ENCODE measurements around the gene HS1BP3. TPM values are rescaled to one million over a fixed set of nuclear protein-coding genes. Genes with fewer than 3 reads are reported as not detected.

HS1BP3 gene, protein sequence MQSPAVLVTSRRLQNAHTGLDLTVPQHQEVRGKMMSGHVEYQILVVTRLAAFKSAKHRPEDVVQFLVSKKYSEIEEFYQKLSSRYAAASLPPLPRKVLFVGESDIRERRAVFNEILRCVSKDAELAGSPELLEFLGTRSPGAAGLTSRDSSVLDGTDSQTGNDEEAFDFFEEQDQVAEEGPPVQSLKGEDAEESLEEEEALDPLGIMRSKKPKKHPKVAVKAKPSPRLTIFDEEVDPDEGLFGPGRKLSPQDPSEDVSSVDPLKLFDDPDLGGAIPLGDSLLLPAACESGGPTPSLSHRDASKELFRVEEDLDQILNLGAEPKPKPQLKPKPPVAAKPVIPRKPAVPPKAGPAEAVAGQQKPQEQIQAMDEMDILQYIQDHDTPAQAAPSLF
- 30.7 TPM for polyA plus RNA-seq
- long read RNA-seq, donor 1, transcript HS1BP3-201 (7 exons, 2,370 nt) = major isoform, 9 of 9 reads
- long read RNA-seq, donor 1, partial matches to known transcripts = 0 of 9 reads
- long read RNA-seq, donor 1, other reads (novel, unspliced or antisense) = 0 of 9 reads
- long read RNA-seq, donor 2, full-length matches to known transcripts = 18 of 18 reads
- long read RNA-seq, donor 2, partial matches to known transcripts = 0 of 18 reads
- long read RNA-seq, donor 2, other reads (novel, unspliced or antisense) = 0 of 18 reads
- long read RNA-seq, donor 3 = 0 reads
- long read RNA-seq, donor 4 = 0 reads
- long read RNA-seq, donor 5, partial matches to known transcripts = 0 of 4 reads
- long read RNA-seq, donor 5, other reads (novel, unspliced or antisense) = 0 of 4 reads
- long read RNA-seq, donor 6, full-length matches to known transcripts = 15 of 21 reads
- long read RNA-seq, donor 6, partial matches to known transcripts = 6 of 21 reads
- long read RNA-seq, donor 6, other reads (novel, unspliced or antisense) = 0 of 21 reads
- long read RNA-seq, donor 7, full-length matches to known transcripts = 4 of 4 reads
- long read RNA-seq, donor 7, partial matches to known transcripts = 0 of 4 reads
- long read RNA-seq, donor 7, other reads (novel, unspliced or antisense) = 0 of 4 reads
- long read RNA-seq, donor 8, full-length matches to known transcripts = 9 of 9 reads
- long read RNA-seq, donor 8, partial matches to known transcripts = 0 of 9 reads
- long read RNA-seq, donor 8, other reads (novel, unspliced or antisense) = 0 of 9 reads
- long read RNA-seq, donor 9, transcript HS1BP3-201 (7 exons, 2,370 nt) = major isoform, 9 of 15 reads
- long read RNA-seq, donor 9, partial matches to known transcripts = 6 of 15 reads
- long read RNA-seq, donor 9, other reads (novel, unspliced or antisense) = 0 of 15 reads
- long read RNA-seq, donor 10, transcript HS1BP3-201 (7 exons, 2,370 nt) = major isoform, 10 of 17 reads
- long read RNA-seq, donor 10, partial matches to known transcripts = 5 of 17 reads
- long read RNA-seq, donor 10, other reads (novel, unspliced or antisense) = 0 of 17 reads
- long read RNA-seq, donor 11, full-length matches to known transcripts = 11 of 11 reads
- long read RNA-seq, donor 11, partial matches to known transcripts = 0 of 11 reads
- long read RNA-seq, donor 11, other reads (novel, unspliced or antisense) = 0 of 11 reads

DNA sequence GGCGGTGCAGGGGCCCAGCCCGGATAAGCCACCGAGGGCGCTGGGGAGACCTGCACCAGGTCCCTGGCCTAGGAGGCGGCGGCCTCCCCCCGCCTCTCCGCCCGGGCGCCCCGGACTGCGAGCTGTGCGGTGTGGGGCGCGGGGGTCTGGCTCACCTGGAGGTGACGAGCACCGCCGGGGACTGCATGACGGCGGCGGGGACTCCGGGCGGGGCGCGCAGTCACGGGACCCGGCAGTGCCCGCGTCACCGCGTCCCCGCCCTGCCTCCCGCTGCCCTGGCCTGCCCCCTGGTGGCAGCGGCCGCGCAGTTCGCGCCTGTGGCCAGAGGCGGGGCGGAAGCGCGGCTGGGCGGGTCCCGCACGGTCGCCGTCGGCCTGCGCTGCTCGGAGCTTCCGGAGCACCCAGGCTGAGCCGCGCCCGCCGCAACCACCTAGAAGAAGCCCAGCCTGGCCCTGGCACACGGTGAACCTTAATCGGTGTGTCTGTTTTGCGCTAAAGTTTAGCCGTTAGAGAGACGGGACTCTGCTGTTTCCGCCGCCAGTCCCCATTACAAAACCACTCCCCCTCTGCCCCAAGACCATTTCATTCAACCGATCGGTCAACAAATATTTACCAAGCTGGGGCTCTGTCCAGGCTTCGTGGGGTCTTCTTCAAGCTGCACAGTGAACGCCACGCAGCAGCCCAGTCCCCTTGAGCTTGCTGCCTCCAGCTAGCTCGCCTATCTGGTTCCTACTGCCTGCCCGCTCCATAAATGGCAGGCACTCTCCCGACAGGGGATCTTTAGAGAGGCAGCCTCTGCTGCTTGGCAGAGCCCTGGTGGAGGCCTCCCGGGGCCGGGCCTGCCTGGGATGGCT is at the start of gene HS1BP3:
Gene HS1BP3, minus strand, starts transcription at position 222 of the 854 bp plus-strand sequence. Its CDS starts 35 bp downstream, at position 187.
- no CpG with 5 or more reads among the region's 72 CpGs for WGBS (ENCODE audit: insufficient coverage, low lambda C conversion rate)
- Histone ChIP-seq H3K36me3 (ENCODE audit: control insufficient read depth, insufficient read depth, low read length) (peaks cover 7% of the 10 kb centered on the region), H3K9me3 (ENCODE audit: control insufficient read depth, low read depth, low read length) (no peaks in the 10 kb centered on the region), H3K27ac (ENCODE audit: low read length) (peak within 1 kb of the TSS; percentile 83), H3K4me3 (ENCODE audit: low read length) (peak within 1 kb of the TSS; percentile 75), H3K27me3 (ENCODE audit: control insufficient read depth, insufficient read depth, low read length) (peaks cover 5% of the 10 kb centered on the region), H3K4me1 (ENCODE audit: control insufficient read depth, insufficient read depth, low read length) (peaks cover 27% of the 10 kb centered on the region)
- DNase-seq = peak; percentile 90 to 93

DNA sequence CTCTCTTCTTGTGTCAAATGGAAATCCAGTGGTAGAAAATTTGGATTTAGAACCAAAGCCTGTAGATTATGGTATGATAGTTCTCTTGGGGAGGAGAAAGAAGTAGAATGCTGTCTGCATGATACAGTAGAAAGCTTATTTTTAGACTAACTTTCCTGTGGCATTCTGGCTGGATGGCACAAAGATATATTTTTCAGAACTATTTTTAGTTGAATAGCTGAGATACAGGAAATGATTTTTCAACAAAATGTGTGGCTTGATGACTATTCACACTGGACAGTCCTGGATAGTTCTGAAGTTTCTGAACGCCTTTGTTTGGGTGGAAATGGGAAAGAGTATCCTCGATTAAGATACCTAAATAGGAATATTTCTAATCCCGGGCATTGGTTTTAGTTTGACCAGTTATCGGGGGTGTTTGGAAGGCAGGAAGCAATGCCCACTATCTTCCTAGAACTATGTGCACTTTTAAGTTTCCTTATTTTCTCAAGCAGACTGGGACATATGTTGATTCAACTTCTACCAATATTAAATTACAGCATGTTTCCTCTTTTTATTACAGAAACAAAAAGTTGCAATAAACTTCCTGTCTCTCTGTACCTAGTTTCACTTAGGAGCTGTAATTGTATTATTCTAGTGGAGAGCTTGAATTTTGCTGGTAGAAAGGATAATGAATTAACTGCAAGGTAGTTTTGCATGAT is 48.2 kb upstream of the HS1BP3 start:
- WGBS (ENCODE audit: insufficient coverage, low lambda C conversion rate) = 90% methylated on average over 3 of the region's 4 CpGs

DNA sequence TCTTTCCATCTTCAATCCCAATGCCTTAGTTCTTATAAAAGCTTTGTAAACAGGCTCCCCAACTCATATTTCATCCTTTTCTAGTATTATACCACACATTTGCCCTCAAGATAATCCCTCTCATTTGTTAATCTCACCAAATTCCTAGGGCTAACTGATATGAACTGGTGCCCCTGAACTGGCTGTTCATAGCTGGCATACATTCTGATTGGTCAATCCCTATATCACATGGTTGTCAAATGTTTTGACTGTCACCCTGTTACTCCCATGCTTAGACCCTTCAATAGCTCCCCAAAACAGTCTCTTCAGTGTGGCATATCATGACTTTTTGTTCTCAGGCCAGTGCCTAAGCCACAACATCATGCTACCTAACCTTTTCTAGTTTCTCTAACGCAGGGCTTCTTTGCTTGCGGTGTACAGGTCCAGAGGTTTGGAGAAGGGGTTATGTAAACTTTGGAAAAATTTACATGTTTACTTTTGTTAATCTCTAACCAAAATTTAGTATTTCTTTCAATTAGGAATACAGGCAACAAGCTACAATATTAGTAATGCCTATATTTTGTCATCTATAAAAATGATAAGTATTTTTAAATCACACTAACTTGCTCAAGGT is 46.5 kb upstream of the HS1BP3 start:
- no peaks in the 10 kb centered on the region for H3K9me3 ChIP-seq (ENCODE audit: control insufficient read depth, low read depth, low read length)
- no peaks in the 10 kb centered on the region for H3K27me3 ChIP-seq (ENCODE audit: control insufficient read depth, insufficient read depth, low read length)
- H3K4me1 ChIP-seq (ENCODE audit: control insufficient read depth, insufficient read depth, low read length) = no peaks in the 10 kb centered on the region
- H3K27ac ChIP-seq (ENCODE audit: low read length) = no peak overlapping the region
- peaks cover 23% of the 10 kb centered on the region for H3K36me3 ChIP-seq (ENCODE audit: control insufficient read depth, insufficient read depth, low read length)
- H3K4me3 ChIP-seq (ENCODE audit: low read length) = no peak overlapping the region
- DNase-seq = no peak
- 100% methylated on average over 2 of the region's 2 CpGs for WGBS (ENCODE audit: insufficient coverage, low lambda C conversion rate)

More for the DNA sequence above, 48.2 kb upstream of the HS1BP3 start:
- H3K9me3 ChIP-seq (ENCODE audit: control insufficient read depth, low read depth, low read length) = no peaks in the 10 kb centered on the region
- no peak overlapping the region for H3K4me3 ChIP-seq (ENCODE audit: low read length)
- H3K4me1 ChIP-seq (ENCODE audit: control insufficient read depth, insufficient read depth, low read length) = no peaks in the 10 kb centered on the region
- H3K27me3 ChIP-seq (ENCODE audit: control insufficient read depth, insufficient read depth, low read length) = no peaks in the 10 kb centered on the region
- no peak for DNase-seq
- no peak overlapping the region for H3K27ac ChIP-seq (ENCODE audit: low read length)
- peaks cover 16% of the 10 kb centered on the region for H3K36me3 ChIP-seq (ENCODE audit: control insufficient read depth, insufficient read depth, low read length)

DNA sequence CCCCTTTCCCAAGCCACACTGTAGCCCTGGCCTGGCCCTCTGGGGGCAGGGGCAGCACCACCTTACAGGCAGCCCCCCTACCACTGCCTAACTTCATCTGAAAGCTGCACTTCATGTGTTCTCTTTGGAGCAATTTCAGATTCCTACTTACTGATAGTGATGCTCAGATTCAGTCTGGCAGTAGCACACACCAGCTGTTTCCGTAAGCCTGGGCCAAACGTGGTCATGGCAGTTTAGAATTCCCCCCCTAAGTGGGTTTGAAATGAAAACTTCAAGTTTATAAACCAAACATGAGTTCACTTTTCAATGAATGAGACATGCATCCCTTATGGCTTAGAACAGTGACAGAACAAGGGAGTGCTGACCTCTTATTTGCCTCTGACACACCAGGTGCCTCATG is 45.5 kb upstream of the HS1BP3 start:
- H3K27ac ChIP-seq (ENCODE audit: low read length) = no peak overlapping the region
- no peaks in the 10 kb centered on the region for H3K27me3 ChIP-seq (ENCODE audit: control insufficient read depth, insufficient read depth, low read length)
- peaks cover 23% of the 10 kb centered on the region for H3K36me3 ChIP-seq (ENCODE audit: control insufficient read depth, insufficient read depth, low read length)
- H3K4me1 ChIP-seq (ENCODE audit: control insufficient read depth, insufficient read depth, low read length) = no peaks in the 10 kb centered on the region
- no CpG with 5 or more reads among the region's 2 CpGs for WGBS (ENCODE audit: insufficient coverage, low lambda C conversion rate)
- no peak overlapping the region for H3K4me3 ChIP-seq (ENCODE audit: low read length)
- H3K9me3 ChIP-seq (ENCODE audit: control insufficient read depth, low read depth, low read length) = no peaks in the 10 kb centered on the region
- DNase-seq = no peak

DNA sequence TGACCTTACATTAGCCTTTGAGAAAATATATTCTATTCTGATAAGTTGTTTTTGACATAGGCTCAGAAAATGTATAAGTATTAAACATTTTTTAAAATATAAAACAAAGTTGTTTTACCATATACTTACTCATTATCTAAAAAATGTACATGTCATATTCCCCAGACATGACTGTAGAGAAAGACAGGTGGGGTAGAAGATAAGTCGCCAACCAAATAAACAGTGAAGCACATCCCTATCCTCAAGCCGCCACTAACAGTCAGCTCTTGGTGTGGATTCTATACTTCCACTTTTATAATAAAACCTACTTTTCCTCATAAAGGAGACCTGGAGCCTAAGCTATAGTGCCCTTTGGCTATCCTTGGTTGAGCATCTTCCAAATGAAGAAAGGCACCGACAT is 42.4 kb upstream of the HS1BP3 start:
- no peaks in the 10 kb centered on the region for H3K9me3 ChIP-seq (ENCODE audit: control insufficient read depth, low read depth, low read length)
- H3K4me1 ChIP-seq (ENCODE audit: control insufficient read depth, insufficient read depth, low read length) = no peaks in the 10 kb centered on the region
- DNase-seq = no peak
- no peak overlapping the region for H3K27ac ChIP-seq (ENCODE audit: low read length)
- H3K36me3 ChIP-seq (ENCODE audit: control insufficient read depth, insufficient read depth, low read length) = peaks cover 21% of the 10 kb centered on the region
- no peaks in the 10 kb centered on the region for H3K27me3 ChIP-seq (ENCODE audit: control insufficient read depth, insufficient read depth, low read length)
- no peak overlapping the region for H3K4me3 ChIP-seq (ENCODE audit: low read length)
- no CpG with 5 or more reads among the region's 3 CpGs for WGBS (ENCODE audit: insufficient coverage, low lambda C conversion rate)

DNA sequence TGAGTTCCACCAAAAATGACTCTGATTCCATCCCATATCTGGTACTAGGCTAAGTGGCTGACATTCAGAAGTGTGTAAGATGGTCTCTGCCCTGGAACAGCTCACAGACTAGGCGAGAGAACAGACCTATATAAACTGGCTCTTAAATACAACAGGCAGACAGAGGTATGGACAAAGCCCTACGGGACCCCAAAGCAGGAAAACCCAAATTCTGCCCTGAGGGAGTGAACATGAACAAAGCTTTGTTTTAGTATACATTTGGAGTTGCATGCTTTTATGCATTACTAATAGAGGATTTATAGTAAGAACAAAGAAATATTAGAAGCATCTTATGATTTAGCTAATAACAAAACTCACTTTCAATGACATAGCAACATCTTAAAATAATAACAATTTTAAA is 41.2 kb upstream of the HS1BP3 start:
- no peaks in the 10 kb centered on the region for H3K9me3 ChIP-seq (ENCODE audit: control insufficient read depth, low read depth, low read length)
- no peak overlapping the region for H3K27ac ChIP-seq (ENCODE audit: low read length)
- DNase-seq = no peak
- no peaks in the 10 kb centered on the region for H3K4me1 ChIP-seq (ENCODE audit: control insufficient read depth, insufficient read depth, low read length)
- H3K27me3 ChIP-seq (ENCODE audit: control insufficient read depth, insufficient read depth, low read length) = no peaks in the 10 kb centered on the region
- H3K36me3 ChIP-seq (ENCODE audit: control insufficient read depth, insufficient read depth, low read length) = peaks cover 25% of the 10 kb centered on the region
- WGBS (ENCODE audit: insufficient coverage, low lambda C conversion rate) = no CpG with 5 or more reads among the region's 2 CpGs
- no peak overlapping the region for H3K4me3 ChIP-seq (ENCODE audit: low read length)

DNA sequence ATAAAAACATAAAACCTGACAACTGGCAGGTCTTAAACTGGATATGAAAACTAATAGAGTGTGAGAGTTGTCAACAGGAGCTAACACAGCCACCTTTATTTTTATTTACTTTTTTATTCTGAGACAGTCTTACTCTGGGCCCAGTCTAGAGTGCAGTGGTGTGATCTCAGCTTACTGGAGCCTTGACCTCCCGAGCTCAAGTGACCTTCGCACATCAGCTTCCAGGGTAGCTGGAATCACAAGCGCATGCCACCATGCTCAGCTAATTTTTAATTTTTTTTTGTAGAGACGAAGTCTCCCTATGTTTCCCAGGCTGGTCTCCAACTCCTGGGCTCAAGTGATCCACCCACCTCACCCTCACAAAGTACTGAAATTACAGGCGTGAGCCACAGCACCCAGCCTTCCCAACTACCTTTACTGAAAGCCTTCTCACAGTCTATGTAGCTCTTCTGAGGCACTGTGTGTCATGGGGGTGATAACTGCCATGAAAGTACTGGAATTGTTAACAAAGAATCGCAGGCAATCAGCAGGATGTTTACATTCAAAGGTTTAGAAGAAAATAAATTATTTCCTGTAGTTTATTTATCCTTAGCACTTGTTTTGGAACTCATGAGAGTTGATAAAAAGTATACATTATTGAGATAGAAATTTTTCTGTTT is 40.3 kb upstream of the HS1BP3 start:
- Histone ChIP-seq H3K27ac (ENCODE audit: low read length) (no peak overlapping the region), H3K27me3 (ENCODE audit: control insufficient read depth, insufficient read depth, low read length) (no peaks in the 10 kb centered on the region), H3K4me1 (ENCODE audit: control insufficient read depth, insufficient read depth, low read length) (no peaks in the 10 kb centered on the region), H3K9me3 (ENCODE audit: control insufficient read depth, low read depth, low read length) (no peaks in the 10 kb centered on the region), H3K4me3 (ENCODE audit: low read length) (no peak overlapping the region), H3K36me3 (ENCODE audit: control insufficient read depth, insufficient read depth, low read length) (peaks cover 32% of the 10 kb centered on the region)
- 40% methylated on average over 1 of the region's 6 CpGs for WGBS (ENCODE audit: insufficient coverage, low lambda C conversion rate)
- DNase-seq = no peak

DNA sequence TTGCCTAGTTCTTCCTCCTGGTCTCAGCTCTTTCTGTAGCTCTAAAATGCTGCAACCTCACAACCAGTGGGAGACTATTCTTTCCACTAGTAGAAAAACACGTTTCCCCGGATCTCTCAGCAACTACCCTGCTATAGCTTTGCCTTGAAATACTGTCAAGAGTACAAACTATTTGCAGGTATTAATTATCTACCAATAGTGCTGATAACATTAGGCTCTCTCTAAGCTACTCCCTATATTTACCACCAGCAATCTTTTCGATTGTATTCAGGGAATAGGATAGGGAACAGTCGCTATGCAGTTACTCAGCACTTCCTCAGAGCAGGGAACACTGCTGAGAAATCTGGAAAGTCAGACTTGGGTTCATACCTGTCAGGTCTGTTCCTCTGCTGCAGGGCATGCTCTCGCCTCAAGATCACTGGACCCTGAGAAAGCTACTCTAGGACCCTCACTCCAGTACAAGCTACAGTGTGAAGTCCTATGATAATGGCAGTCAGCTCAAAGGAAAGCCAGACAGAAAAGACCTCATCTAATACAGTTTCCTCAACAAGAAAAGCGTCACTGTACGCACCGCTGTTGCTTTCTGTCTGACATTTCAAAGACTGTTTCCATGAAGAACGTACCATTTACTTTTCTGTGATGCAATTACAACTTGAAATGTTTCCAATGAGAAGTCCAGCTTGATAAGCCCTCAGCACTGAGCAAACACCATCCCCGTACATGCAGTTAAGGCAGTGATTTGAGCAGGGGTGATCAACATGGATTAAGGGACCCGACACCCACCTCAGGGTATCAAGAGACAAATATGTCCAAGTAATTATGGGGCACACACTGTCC is 38.7 kb upstream of the HS1BP3 start:
- H3K9me3 ChIP-seq (ENCODE audit: control insufficient read depth, low read depth, low read length) = no peaks in the 10 kb centered on the region
- H3K27me3 ChIP-seq (ENCODE audit: control insufficient read depth, insufficient read depth, low read length) = no peaks in the 10 kb centered on the region
- H3K4me1 ChIP-seq (ENCODE audit: control insufficient read depth, insufficient read depth, low read length) = no peaks in the 10 kb centered on the region
- no peak overlapping the region for H3K27ac ChIP-seq (ENCODE audit: low read length)
- H3K4me3 ChIP-seq (ENCODE audit: low read length) = no peak overlapping the region
- 20% methylated on average over 1 of the region's 11 CpGs for WGBS (ENCODE audit: insufficient coverage, low lambda C conversion rate)
- peaks cover 39% of the 10 kb centered on the region for H3K36me3 ChIP-seq (ENCODE audit: control insufficient read depth, insufficient read depth, low read length)
- DNase-seq = peak in 1 of 2 donors; percentile 28

All from large intestine (tissue), 12 donors.